ENCODE results near the gene ZNF142. TPM values are rescaled to one million over a fixed set of nuclear protein-coding genes. Genes with fewer than 3 reads are reported as not detected.

Gene ZNF142
- total RNA-seq, 1 donor from 2014 or later = 5.1 TPM

Other genes starting within 250 kb of the ZNF142 start
- gene VIL1, start 240.5 kb downstream of the ZNF142 start, total RNA-seq (ENCODE audit: insufficient read depth, low replicate concordance) = 2.4 TPM
- gene USP37, start 91.3 kb downstream of the ZNF142 start, total RNA-seq (ENCODE audit: insufficient read depth, low replicate concordance) = 46.0 TPM
- gene CNOT9, start 90.8 kb downstream of the ZNF142 start, total RNA-seq (ENCODE audit: insufficient read depth, low replicate concordance) = 20.0 TPM
- 7.2 TPM for gene PLCD4, start 51.7 kb downstream of the ZNF142 start, total RNA-seq (ENCODE audit: insufficient read depth, low replicate concordance)
- gene BCS1L, start 60 bp upstream of the ZNF142 start, total RNA-seq (ENCODE audit: insufficient read depth, low replicate concordance) = 21.4 TPM
- gene RNF25, start 12.4 kb upstream of the ZNF142 start, total RNA-seq (ENCODE audit: insufficient read depth, low replicate concordance) = 9.9 TPM
- gene STK36, start 12.5 kb upstream of the ZNF142 start, total RNA-seq (ENCODE audit: insufficient read depth, low replicate concordance) = 21.9 TPM
- 2.4 TPM for gene TTLL4, start 51.2 kb upstream of the ZNF142 start, total RNA-seq (ENCODE audit: insufficient read depth, low replicate concordance)
- gene CYP27A1, start 122.5 kb upstream of the ZNF142 start, total RNA-seq (ENCODE audit: insufficient read depth, low replicate concordance) = 13.2 TPM
- not detected for gene PRKAG3, start 172.2 kb upstream of the ZNF142 start, total RNA-seq (ENCODE audit: insufficient read depth, low replicate concordance)
- 3.9 TPM for gene WNT6, start 200.2 kb upstream of the ZNF142 start, total RNA-seq (ENCODE audit: insufficient read depth, low replicate concordance)
- 3.6 TPM for gene WNT10A, start 221.2 kb upstream of the ZNF142 start, total RNA-seq (ENCODE audit: insufficient read depth, low replicate concordance)

Measured in umbilical cord (tissue), 1 donor.